Measurements from ENCODE around the gene PRSS57. TPM values are rescaled to one million over a fixed set of nuclear protein-coding genes. Genes with fewer than 3 reads are reported as not detected.

The PRSS57 gene
- total and polyA plus RNA-seq, 2 of the 8 experiments (the other 6 are each of a cell fraction or from before 2014, with no cell fraction given), result not detected

DNA sequence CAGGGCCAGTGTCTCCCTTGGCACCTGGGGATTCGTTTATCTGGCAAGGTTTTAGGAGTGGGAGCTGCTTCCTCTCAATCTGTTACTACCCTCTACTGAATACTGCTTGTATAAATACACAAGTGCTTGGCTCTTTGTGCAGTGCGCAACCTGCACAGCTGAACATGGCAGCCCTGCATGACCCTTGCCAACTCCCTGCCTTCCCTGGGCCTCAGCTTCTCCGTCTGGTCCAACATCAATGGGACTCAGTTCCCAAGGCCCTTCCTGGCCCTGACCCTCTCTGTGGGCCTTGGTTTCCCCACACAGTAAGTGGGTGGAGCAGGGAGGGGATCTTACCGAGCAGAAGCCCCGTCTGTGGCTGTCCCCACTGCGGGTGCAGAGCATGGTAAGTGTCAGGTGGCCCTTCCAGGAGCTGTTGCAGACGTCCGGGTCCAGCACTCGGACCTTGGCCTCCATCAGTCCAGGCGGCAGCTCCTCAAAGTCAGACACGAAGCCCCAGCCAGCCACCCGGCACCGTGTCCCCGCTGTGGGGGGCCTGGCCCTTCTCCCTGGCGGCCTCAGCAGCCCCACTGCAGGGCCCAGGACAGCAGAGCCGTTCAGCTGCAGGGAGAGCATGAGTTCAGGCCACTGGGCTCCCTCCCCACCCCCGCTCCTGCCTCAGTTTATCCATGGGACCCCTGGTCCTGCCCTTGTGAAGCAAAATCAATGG lies 8.5 kb downstream of the PRSS57 start:
- Histone ChIP-seq H4K5ac (ENCODE audit: insufficient read length, low read depth, low read length) (no peak overlapping the region), H3K27ac (ENCODE audit: low read depth, low read length) (no peak overlapping the region), H3K23ac (ENCODE audit: insufficient read length) (no peak overlapping the region), H2AFZ (ENCODE audit: low read length) (no peak overlapping the region), H4K20me1 (replicated peaks in 1 of 2; ENCODE audit: control insufficient read depth in 1 of 2, insufficient read depth in 2 of 2, low read length in 2 of 2) (peaks cover 0 to 1% of the 10 kb centered on the region in 2 experiments), H3K18ac (ENCODE audit: extremely low read depth, low read length) (no peak overlapping the region), H3K14ac (ENCODE audit: insufficient read length) (no peak overlapping the region), H3K4me3 (ENCODE audit: extremely low read depth in 1 of 4, insufficient read depth in 2 of 4, low read depth in 3 of 4, low read length in 4 of 4) (no peak overlapping the region), H3K27me3 (replicated peaks in 1 of 4; ENCODE audit: control insufficient read depth in 3 of 4, extremely low read depth in 1 of 4, insufficient read depth in 3 of 4, low read length in 3 of 4) (0 out of 7 replicates have a peak, but pooled peaks cover 0 to 2% (median 0%) of the 10 kb centered on the region in 4 experiments), H3K56ac (replicated peaks; ENCODE audit: insufficient read length, low read depth, low read length) (no peak overlapping the region), H2BK12ac (ENCODE audit: low read depth, low read length) (no peak overlapping the region), H3K4me1 (replicated peaks in 1 of 4; ENCODE audit: control insufficient read depth in 3 of 4, insufficient read depth in 4 of 4, low read length in 3 of 4) (no peaks in the 10 kb centered on the region), H4K8ac (ENCODE audit: extremely low read depth, insufficient read depth, low read length) (peak overlapping the region; percentile 71), H3K79me1 (ENCODE audit: low read depth, low read length) (no peaks in the 10 kb centered on the region), H3K36me3 (ENCODE audit: control insufficient read depth in 2 of 4, insufficient read depth in 4 of 4, low read length in 3 of 4) (no peaks in the 10 kb centered on the region), H3K9me3 (ENCODE audit: insufficient read depth in 2 of 2, low read depth in 1 of 2, low read length in 1 of 2) (no peaks in the 10 kb centered on the region; a peak in 1 of 4 replicates), H3K23me2 (ENCODE audit: low read depth, low read length) (no peaks in the 10 kb centered on the region), H3K79me2 (ENCODE audit: control insufficient read depth in 1 of 2, insufficient read depth in 2 of 2, low read length in 2 of 2) (no peaks in the 10 kb centered on the region), H2AK5ac (ENCODE audit: low read depth, low read length) (0 out of 2 replicates have a peak overlapping the region, but pooled peaks have one; percentile 53), H3K4ac (replicated peaks; ENCODE audit: insufficient read length, low read depth, low read length) (no peak overlapping the region), H4K91ac (replicated peaks; ENCODE audit: insufficient read length, low read length) (no peak overlapping the region), H2BK15ac (ENCODE audit: low read length) (no peak overlapping the region), H3K4me2 (ENCODE audit: insufficient read depth in 1 of 2, low read depth in 2 of 2, low read length in 2 of 2) (no peak overlapping the region), H2BK5ac (ENCODE audit: low read depth, low read length) (no peak overlapping the region), H2BK20ac (ENCODE audit: low read length) (no peak overlapping the region), H3K9ac (replicated peaks in 1 of 4; ENCODE audit: extremely low read depth in 1 of 4, low read depth in 3 of 4, low read length in 3 of 4) (no peak overlapping the region), H2BK120ac (replicated peaks; ENCODE audit: low read depth, low read length) (no peak overlapping the region)
- ChIA-PET POLR2A (ENCODE audit: partially characterized antibody) (interaction anchor here (1.2 to 1.7 kb wide), 3 partner anchors 8 to 19 kb away, joined by 3 to 4 read pairs (median 3); no protein-coding TSS in a partner anchor), CTCF (ENCODE audit: partially characterized antibody) (no interaction called here)
- no peak for FAIRE-seq
- WGBS, 2 experiments (ENCODE audit: extremely low coverage in 1 of 2, insufficient coverage in 1 of 2, insufficient read length in 1 of 2, insufficient replicate concordance in 2 of 2, low coverage in 1 of 2, low lambda C conversion rate in 2 of 2, missing lambda C conversion rate in 1 of 2), result 82% methylated on average over 16 of the region's 17 CpGs; no CpG with 5 or more reads in 1 of the 2 experiments
- no peak for DNase-seq (ENCODE audit: low read depth in 1 of 2, low spot score in 2 of 2)
- no peak for TF ChIP-seq PHF8 (conservative IDR thresholded peaks at IDR 0.05; ENCODE audit: low read depth, low read length)
- TF ChIP-seq JUN (IDR thresholded peaks at IDR 0.05; ENCODE audit: low read depth, low read length), result no peak

Measured in H1 (cell line).